HCT116 (cell line): ENCODE results near the gene CYP2S1.

Experiments used
- CBX3 ChIP-seq: IDR thresholded peaks from 2 replicates; pipeline ENCODE4 v1.6.1; 2012; ENCODE audit warnings: low read depth
- CEBPB ChIP-seq: IDR thresholded peaks from 2 replicates; pipeline ENCODE4 v1.6.1; 2012; ENCODE audit warnings: low read depth
- CTCF ChIP-seq, 3 experiments: fragments of 200-600 bp in 1 of 3; sonication (generic) in 1 of 3; IDR thresholded peaks in 2 of 3; conservative IDR thresholded peaks in 1 of 3; 2 replicates each; pipeline ENCODE4 v1.5.1; 2012 to 2017; ENCODE audit warnings: low read depth in 2 of 3, low read length in 2 of 3, antibody characterized with exemption in 1 of 3, borderline replicate concordance in 1 of 3, control low read depth in 1 of 3, mild to moderate bottlenecking in 1 of 3, mixed read lengths in 1 of 3, mixed run types in 1 of 3, moderate library complexity in 1 of 3; ENCODE audit not compliant: insufficient read depth in 1 of 3
- EZH2 ChIP-seq: fragments of 200-600 bp; sonication (generic); IDR thresholded peaks from 2 replicates; pipeline ENCODE4 v1.6.1; 2017; ENCODE audit warnings: antibody characterized with exemption, mixed run types
- EZH2phosphoT487 ChIP-seq: fragments of 200-600 bp; IDR thresholded peaks from 2 replicates; pipeline ENCODE4 v1.6.1; 2018; ENCODE audit warnings: antibody characterized with exemption, borderline replicate concordance
- JUND ChIP-seq: IDR thresholded peaks from 2 replicates; pipeline ENCODE4 v1.6.1; 2012
- POLR2A ChIP-seq: IDR thresholded peaks from 2 replicates; pipeline ENCODE4 v1.7.0; 2011; ENCODE audit warnings: borderline replicate concordance; ENCODE audit not compliant: insufficient read depth, insufficient read length; ENCODE audit errors: extremely low read depth
- POLR2AphosphoS5 ChIP-seq: IDR thresholded peaks from 2 replicates; pipeline ENCODE4 v1.6.1; 2011; ENCODE audit warnings: mild to moderate bottlenecking, low read depth, low read length, moderate library complexity
- RAD21 ChIP-seq: IDR thresholded peaks from 2 replicates; pipeline ENCODE4 v1.6.1; 2012; ENCODE audit warnings: low read depth, mild to moderate bottlenecking
- TCF7L2 ChIP-seq: IDR thresholded peaks from 2 replicates; pipeline ENCODE4 v1.7.0; 2011; ENCODE audit warnings: borderline replicate concordance, inconsistent platforms; ENCODE audit not compliant: insufficient read depth, insufficient read length; ENCODE audit errors: extremely low read depth
- YY1 ChIP-seq: IDR thresholded peaks from 2 replicates; pipeline ENCODE4 v1.6.1; 2011; ENCODE audit warnings: low read length, low read depth, moderate library complexity, mild to moderate bottlenecking; ENCODE audit not compliant: insufficient replicate concordance; ENCODE audit errors: extremely low read depth
- ZBTB33 ChIP-seq: IDR thresholded peaks from 2 replicates; pipeline ENCODE4 v1.6.1; 2011; ENCODE audit warnings: mild to moderate bottlenecking, low read length, moderate library complexity; ENCODE audit not compliant: insufficient replicate concordance; ENCODE audit errors: extremely low read depth
- ZFX ChIP-seq: fragments of 450-650 bp; IDR thresholded peaks from 2 replicates; pipeline ENCODE4 v1.6.1; 2017
- ZNF274 ChIP-seq: fragments of 200-500 bp; sonication (Bioruptor generic); IDR thresholded peaks from 2 replicates; pipeline ENCODE4 v1.6.1; 2014; ENCODE audit warnings: mild to moderate bottlenecking, low read depth, low read length, inconsistent platforms

- no peak for TF ChIP-seq YY1
- no peak for TF ChIP-seq POLR2A
- no peak for TF ChIP-seq TCF7L2
- TF ChIP-seq CTCF (IDR thresholded peaks at IDR 0.05 in 2 of 3, conservative IDR thresholded peaks at IDR 0.05 in 1 of 3; ENCODE audit: borderline replicate concordance in 1 of 3, insufficient read depth in 1 of 3, low read depth in 2 of 3, low read length in 2 of 3), result no peak
- TF ChIP-seq ZFX, result no peak
- TF ChIP-seq EZH2, result no peak
- no peak; the same call in 1 of the 2 replicates for TF ChIP-seq POLR2AphosphoS5
- TF ChIP-seq RAD21, result no peak
- TF ChIP-seq ZBTB33, result no peak
- no peak for TF ChIP-seq EZH2phosphoT487
- no peak; the same call in 1 of the 2 replicates for TF ChIP-seq CEBPB
- TF ChIP-seq CBX3, result peak; percentile 93; the same call in 1 of the 2 replicates
- TF ChIP-seq ZNF274, result no peak
- peak; percentile 89 for TF ChIP-seq JUND
These were observed 32.4 kb downstream of the CYP2S1 start for GRCh38 chr19:41225238-41226052.
